SU-DHL-6 (cell line): ENCODE data around the gene BEND3.
"Not testable (repeated sequence)": the region's sequence is repeated elsewhere in the genome, so short reads cannot be mapped to it uniquely, and the experiment has no call there.

ENCODE experiments used
- H2AFZ ChIP-seq: fragments of 200-600 bp; sonication (generic); 2 replicates; pipeline ENCODE4 v1.6.1; 2014; ENCODE audit warnings: low read depth, mild to moderate bottlenecking, moderate library complexity, mixed read lengths, antibody characterized with exemption, low read length; ENCODE audit not compliant: severe bottlenecking
- H3F3A ChIP-seq: fragments of 200-600 bp; shearing (Covaris generic); 2 replicates; pipeline ENCODE4 v1.6.0; 2016; ENCODE audit warnings: antibody characterized with exemption, mild to moderate bottlenecking; ENCODE audit not compliant: insufficient read depth
- H3K27ac ChIP-seq: fragments of 200-600 bp; sonication (generic); 2 replicates; pipeline ENCODE4 v1.5.1; 2016; ENCODE audit warnings: low read depth, mild to moderate bottlenecking, low read length, moderate library complexity, mixed read lengths
- H3K27me3 ChIP-seq: fragments of 200-600 bp; sonication (generic), shearing (Covaris generic); 2 replicates; pipeline ENCODE4 v1.6.0; 2014; ENCODE audit warnings: mild to moderate bottlenecking, low read length
- H3K36me3 ChIP-seq: fragments of 200-600 bp; sonication (generic); 2 replicates; pipeline ENCODE4 v1.6.1; 2014; ENCODE audit warnings: mild to moderate bottlenecking, low read length, mixed read lengths
- H3K4me2 ChIP-seq: fragments of 300-600, 200-600 bp; shearing (Covaris generic), sonication (generic); 2 replicates; pipeline ENCODE4 v1.6.0; 2014; ENCODE audit warnings: low read length, low read depth, mild to moderate bottlenecking; ENCODE audit not compliant: poor library complexity, severe bottlenecking
- H3K4me3 ChIP-seq: fragments of 200-600 bp; sonication (generic); 2 replicates; pipeline ENCODE4 v1.5.1; 2014; ENCODE audit warnings: antibody characterized with exemption, low read length, mild to moderate bottlenecking, mixed read lengths; ENCODE audit not compliant: insufficient read depth, poor library complexity, severe bottlenecking
- H3K79me2 ChIP-seq: fragments of 200-600 bp; sonication (generic); 2 replicates; pipeline ENCODE4 v1.6.1; 2014; ENCODE audit warnings: mild to moderate bottlenecking, low read length, moderate library complexity; ENCODE audit not compliant: insufficient read depth
- H3K9ac ChIP-seq: fragments of 200-600 bp; sonication (generic); 2 replicates; pipeline ENCODE4 v1.7.0; 2014; ENCODE audit warnings: mild to moderate bottlenecking, low read length
- H3K9me2 ChIP-seq: fragments of 200-600 bp; sonication (generic); replicated peaks from 2 replicates; pipeline ENCODE4 v1.6.1; 2014; ENCODE audit warnings: low read length; ENCODE audit not compliant: insufficient read depth
- H3K9me3 ChIP-seq: fragments of 200-600 bp; sonication (generic); 2 replicates; pipeline ENCODE4 v1.6.1; 2014; ENCODE audit warnings: low read length, mixed read lengths; ENCODE audit not compliant: insufficient read depth
- H4K20me1 ChIP-seq: fragments of 200-600 bp; sonication (generic); 2 replicates; pipeline ENCODE4 v1.6.1; 2014; ENCODE audit warnings: low read depth, mild to moderate bottlenecking, antibody characterized with exemption, low read length, moderate library complexity, mixed read lengths
- CTCF ChIP-seq: fragments of 200-600 bp; sonication (generic); IDR thresholded peaks from one replicate; pipeline ENCODE4 v1.5.1; 2017; ENCODE audit warnings: antibody characterized with exemption, mild to moderate bottlenecking, low read length, moderate library complexity; ENCODE audit not compliant: insufficient read depth, poor library complexity, severe bottlenecking
- EZH2phosphoT487 ChIP-seq: fragments of 200-600 bp; sonication (generic), shearing (Covaris generic); conservative IDR thresholded peaks from 2 replicates; pipeline ENCODE4 v1.6.1; 2018; ENCODE audit warnings: mild to moderate bottlenecking, antibody characterized with exemption, low read length, moderate library complexity, mixed read lengths

Gene BEND3

GRCh38 chr6:107114926-107115694 is at the start of gene BEND3:
Gene BEND3, minus strand, starts transcription at chr6:107115515. Its CDS starts 16,230 bp downstream, at chr6:107099285.
- Histone ChIP-seq H3K27me3 (no peaks in the 10 kb centered on the region), H4K20me1 (no peaks in the 10 kb centered on the region), H3K36me3 (no peaks in the 10 kb centered on the region), H3K4me2 (peak within 1 kb of the TSS; percentile 78), H3K9me2 (no peaks in the 10 kb centered on the region), H3K4me3 (peak within 1 kb of the TSS; percentile 72), H3K27ac (peak within 1 kb of the TSS; percentile 88), H3K79me2 (peaks cover 19% of the 10 kb centered on the region; the same call in 1 of the 2 replicates), H2AFZ (peak within 1 kb of the TSS; percentile 73), H3K9ac (peak within 1 kb of the TSS; percentile 83), H3K9me3 (no peaks in the 10 kb centered on the region), H3F3A (peaks cover 28% of the 10 kb centered on the region)
- TF ChIP-seq CTCF (no peak), EZH2phosphoT487 (no peak)

- not testable (repeated sequence) for H3K79me2 ChIP-seq, H3K27me3 ChIP-seq, H3K9ac ChIP-seq, H3K9me2 ChIP-seq, H3K27ac ChIP-seq, H2AFZ ChIP-seq, H3K9me3 ChIP-seq, H3K4me3 ChIP-seq, H3K4me2 ChIP-seq, H4K20me1 ChIP-seq, H3F3A ChIP-seq, H3K36me3 ChIP-seq
These were observed 49.0 kb upstream of the BEND3 start for GRCh38 chr6:107164299-107164698.

- Histone ChIP-seq H3K9ac (no peak overlapping the region), H3K36me3 (no peaks in the 10 kb centered on the region), H3K9me3 (no peaks in the 10 kb centered on the region), H4K20me1 (no peaks in the 10 kb centered on the region), H3K9me2 (no peaks in the 10 kb centered on the region), H3K27ac (no peak overlapping the region), H3F3A (no peaks in the 10 kb centered on the region), H3K79me2 (no peaks in the 10 kb centered on the region), H3K4me2 (no peak overlapping the region), H3K27me3 (no peaks in the 10 kb centered on the region), H2AFZ (no peak overlapping the region), H3K4me3 (no peak overlapping the region)
- TF ChIP-seq CTCF (no peak), EZH2phosphoT487 (no peak)
These were observed 46.2 kb upstream of the BEND3 start for GRCh38 chr6:107161521-107161920.

GRCh38 chr6:107156617-107157016 is 41.3 kb upstream of the BEND3 start:
- H3K9me2 ChIP-seq: no peaks in the 10 kb centered on the region
- no peaks in the 10 kb centered on the region for H3K27me3 ChIP-seq
- H3K4me3 ChIP-seq: no peak overlapping the region
- no peak overlapping the region for H3K4me2 ChIP-seq
- no peak overlapping the region for H3K27ac ChIP-seq
- no peak overlapping the region for H3K9ac ChIP-seq
- no peaks in the 10 kb centered on the region for H4K20me1 ChIP-seq
- H2AFZ ChIP-seq: no peak overlapping the region
- H3K9me3 ChIP-seq: no peaks in the 10 kb centered on the region
- TF ChIP-seq EZH2phosphoT487 (no peak), CTCF (no peak)
- H3K36me3 ChIP-seq: no peaks in the 10 kb centered on the region
- H3K79me2 ChIP-seq: no peaks in the 10 kb centered on the region
- H3F3A ChIP-seq: no peaks in the 10 kb centered on the region
